Measurements from ENCODE around the gene IL12RB2. TPM values are rescaled to one million over a fixed set of nuclear protein-coding genes. Genes with fewer than 3 reads are reported as not detected.

IL12RB2 gene
- total and polyA plus RNA-seq, 2 donors (not counting 3 experiments of a cell fraction or from before 2014, with no cell fraction given): 0.42 TPM; not detected in 1

- intact Hi-C loops (cut with micrococcal nuclease): no loop called here
These were observed 8.7 kb downstream of the IL12RB2 start for GRCh38 chr1:67316180-67316902.

More at GRCh38 chr1:67316180-67316902, 8.7 kb downstream of the IL12RB2 start:
- no peaks in the 10 kb centered on the region for H3K4me1 ChIP-seq (ENCODE audit: control insufficient read depth, extremely low read depth, insufficient read depth, low read length)
- H3K79me2 ChIP-seq (ENCODE audit: control insufficient read depth, insufficient read depth, low read length): no peaks in the 10 kb centered on the region
- H3K9me1 ChIP-seq (replicated peaks; ENCODE audit: control insufficient read depth, extremely low read depth, insufficient read depth, low read length): no peaks in the 10 kb centered on the region
- no peak overlapping the region for H3K9ac ChIP-seq (replicated peaks; ENCODE audit: extremely low read depth, insufficient read depth, low read length)
- dilution Hi-C loops (cut with MboI; ENCODE audit: extremely low pct_ligation_motif_present, low sequenced_read_pairs): no loop called here
- no peak overlapping the region for H3K4me3 ChIP-seq (replicated peaks in 1 of 3; ENCODE audit: insufficient read depth in 1 of 3, low read depth in 1 of 3, low read length in 3 of 3)
- H3K9me3 ChIP-seq (replicated peaks; ENCODE audit: control insufficient read depth, insufficient read depth, low read length): no peaks in the 10 kb centered on the region
- H3K27me3 ChIP-seq (ENCODE audit: control insufficient read depth in 2 of 2, insufficient read depth in 2 of 2, low read length in 2 of 2): peaks cover 22 to 42% of the 10 kb centered on the region in 2 experiments
- H3K4me2 ChIP-seq (ENCODE audit: insufficient read depth, low read length): no peak overlapping the region
- no TSS peak for BruUV-seq (replicated peaks)
- no peaks in the 10 kb centered on the region for H4K20me1 ChIP-seq (replicated peaks; ENCODE audit: control insufficient read depth, extremely low read depth, insufficient read depth, low read length)
- no peak overlapping the region for H2AFZ ChIP-seq (ENCODE audit: low read depth, low read length)
- DNase-seq (ENCODE audit: low read depth, low spot score) (no peak), FAIRE-seq (no peak)
- no peaks in the 10 kb centered on the region for H3K36me3 ChIP-seq (ENCODE audit: control insufficient read depth in 2 of 2, extremely low read depth in 1 of 2, insufficient read depth in 2 of 2, low read length in 2 of 2)
- POLR2A ChIA-PET: no interaction called here
- CTCF ChIA-PET: interaction anchor here (1.0 kb wide), 1 partner anchor 9 kb away, joined by 4 read pairs; no protein-coding TSS in a partner anchor
- no peak overlapping the region for H3K27ac ChIP-seq (ENCODE audit: insufficient read depth, low read depth, low read length)
- TF ChIP-seq POLR2AphosphoS5 (IDR thresholded peaks at IDR 0.05; ENCODE audit: insufficient read depth, low read depth, low read length) (no peak), EZH2 (IDR thresholded peaks at IDR 0.05; ENCODE audit: borderline replicate concordance, low read depth, low read length, severe bottlenecking) (no peak), MAX (IDR thresholded peaks at IDR 0.05; ENCODE audit: insufficient read depth, insufficient read length) (no peak), JUN (IDR thresholded peaks at IDR 0.05; ENCODE audit: borderline replicate concordance, insufficient read depth, insufficient read length, low read depth) (no peak), GATA2 (IDR thresholded peaks at IDR 0.05; ENCODE audit: insufficient read depth, insufficient read length, low read depth, low read length) (no peak), CTCF (IDR thresholded peaks at IDR 0.05; ENCODE audit: extremely low read depth in 1 of 2, insufficient read depth in 1 of 2, low read depth in 1 of 2, low read length in 2 of 2) (no peak)

All from endothelial cell of umbilical vein (primary cell).